ENCODE data around the gene YBEY. TPM values are rescaled to one million over a fixed set of nuclear protein-coding genes. Genes with fewer than 3 reads are reported as not detected.
"Not testable (repeated sequence)": the region's sequence is repeated elsewhere in the genome, so short reads cannot be mapped to it uniquely, and the experiment has no call there.

The YBEY gene
- 10 to 100 TPM in 1 of 4 donors, 1 to 10 TPM in 3; 5.4 to 12.7 (median 9.3) TPM for total RNA-seq

- peak; percentile 97 for ATAC-seq (ENCODE audit: low FRiP score)
- peak; percentile 37 for DNase-seq (ENCODE audit: low spot score)
- TF ChIP-seq CTCF (IDR thresholded peaks at IDR 0.05) = no peak
Measured at GRCh38 chr21:46285761-46286647, at the start of gene YBEY. YBEY (plus strand) TSS chr21:46286342; CDS start chr21:46286914, 572 bp downstream.

GRCh38 chr21:46237474-46237873 lies 48.7 kb upstream of the YBEY start:
- DNase-seq (ENCODE audit: low spot score) (no peak), ATAC-seq (ENCODE audit: low FRiP score) (no peak)

GRCh38 chr21:46239817-46240325 lies 46.3 kb upstream of the YBEY start:
- TF ChIP-seq CTCF (IDR thresholded peaks at IDR 0.05) = no peak
- ATAC-seq (ENCODE audit: low FRiP score) = no peak
- no peak for DNase-seq (ENCODE audit: low spot score)

More at GRCh38 chr21:46237474-46237873, 48.7 kb upstream of the YBEY start:
- no peak for TF ChIP-seq CTCF (IDR thresholded peaks at IDR 0.05)

- not testable (repeated sequence) for ATAC-seq (ENCODE audit: low FRiP score); DNase-seq (ENCODE audit: low spot score)
Measured at GRCh38 chr21:46241577-46241976, 44.6 kb upstream of the YBEY start.

GRCh38 chr21:46243325-46243724 lies 42.8 kb upstream of the YBEY start:
- DNase-seq (ENCODE audit: low spot score) (no peak), ATAC-seq (ENCODE audit: low FRiP score) (no peak)

GRCh38 chr21:46243960-46244361 lies 42.2 kb upstream of the YBEY start:
- DNase-seq (ENCODE audit: low spot score) = no peak
- TF ChIP-seq CTCF (IDR thresholded peaks at IDR 0.05) = no peak

More at GRCh38 chr21:46243325-46243724, 42.8 kb upstream of the YBEY start:
- TF ChIP-seq CTCF (IDR thresholded peaks at IDR 0.05) = no peak

GRCh38 chr21:46244602-46245001 lies 41.5 kb upstream of the YBEY start:
- ATAC-seq (ENCODE audit: low FRiP score) (no peak), DNase-seq (ENCODE audit: low spot score) (no peak)
- no peak for TF ChIP-seq CTCF (IDR thresholded peaks at IDR 0.05)

More at GRCh38 chr21:46243960-46244361, 42.2 kb upstream of the YBEY start:
- ATAC-seq (ENCODE audit: low FRiP score) = no peak
